ENCODE measurements around the gene PLEKHA6.
A peak's percentile ranks its signal among the peaks of the same experiment; 100 is the strongest.

PLEKHA6 gene

DNA sequence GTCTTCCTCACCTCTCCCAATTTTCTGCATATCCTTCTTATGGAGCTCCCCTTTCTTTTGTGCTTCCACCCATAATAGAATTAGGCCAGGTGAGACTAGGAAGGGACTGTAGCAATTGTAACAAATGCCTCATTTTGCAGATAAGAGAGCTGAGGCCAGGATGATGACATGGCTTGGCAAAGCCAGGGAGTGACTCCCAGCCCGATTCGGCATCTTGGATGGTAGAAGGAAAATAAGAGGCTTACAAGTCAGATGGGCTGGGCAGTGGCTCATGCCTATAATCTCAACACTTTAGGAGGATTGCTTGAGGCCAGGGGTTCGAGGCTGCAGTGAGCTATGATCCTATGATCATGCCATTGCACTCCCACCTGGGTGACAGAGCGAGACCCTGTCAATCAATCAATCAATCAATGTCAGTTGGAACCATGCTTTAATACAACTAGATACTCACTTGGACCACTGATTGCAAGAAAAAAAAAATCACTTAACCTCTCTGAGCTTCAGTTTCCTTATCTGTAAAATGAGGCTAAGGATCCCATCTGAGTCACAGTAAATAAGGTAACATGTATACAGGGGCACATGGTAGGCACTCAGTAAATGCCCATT lies 51.6 kb downstream of the PLEKHA6 start:
- no peak for DNase-seq

- DNase-seq = no peak
Measured at GRCh38 chr1:204307334-204307883, 52.3 kb downstream of the PLEKHA6 start.

DNA sequence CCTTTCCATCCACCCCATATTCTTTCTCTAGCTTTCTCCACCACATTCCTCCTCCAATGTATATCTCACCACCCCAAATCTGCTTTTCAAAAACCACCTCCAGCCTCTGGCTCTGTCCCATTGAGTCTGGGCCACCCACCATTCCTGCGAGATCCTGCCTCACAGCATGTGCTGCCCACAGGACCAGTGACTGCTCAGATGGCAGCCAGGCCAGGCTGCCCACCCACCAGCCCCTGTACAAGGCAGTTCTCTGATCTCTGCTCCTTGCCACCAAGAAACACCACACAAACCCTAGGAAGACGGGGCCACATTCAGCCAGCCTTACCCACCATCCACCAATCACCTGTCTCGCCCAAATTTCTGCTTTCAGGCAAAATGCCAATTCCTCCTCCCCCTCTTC lies 53.7 kb downstream of the PLEKHA6 start:
- no peak for DNase-seq

DNA sequence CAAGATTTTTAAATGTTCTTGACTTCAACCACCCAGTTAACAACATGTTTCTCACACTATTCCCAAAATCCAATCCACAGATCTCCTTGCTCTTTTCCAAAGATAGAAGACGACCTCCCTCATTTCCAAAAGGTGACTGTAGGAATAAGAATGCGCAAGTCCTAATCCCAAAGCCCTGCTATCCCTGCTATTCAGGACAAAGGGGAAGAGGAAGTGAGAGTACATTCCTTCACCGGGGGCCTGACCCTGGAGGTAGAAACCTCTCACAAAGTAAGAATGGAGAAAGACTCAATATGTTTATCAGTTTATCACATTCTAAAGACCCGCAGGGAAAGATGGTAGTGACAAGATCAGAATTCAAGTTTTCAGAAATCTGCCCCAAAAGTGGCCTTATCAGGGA lies 55.7 kb downstream of the PLEKHA6 start:
- DNase-seq = no peak

GRCh38 chr1:204302769-204303168 lies 57.0 kb downstream of the PLEKHA6 start:
- no peak for DNase-seq

DNA sequence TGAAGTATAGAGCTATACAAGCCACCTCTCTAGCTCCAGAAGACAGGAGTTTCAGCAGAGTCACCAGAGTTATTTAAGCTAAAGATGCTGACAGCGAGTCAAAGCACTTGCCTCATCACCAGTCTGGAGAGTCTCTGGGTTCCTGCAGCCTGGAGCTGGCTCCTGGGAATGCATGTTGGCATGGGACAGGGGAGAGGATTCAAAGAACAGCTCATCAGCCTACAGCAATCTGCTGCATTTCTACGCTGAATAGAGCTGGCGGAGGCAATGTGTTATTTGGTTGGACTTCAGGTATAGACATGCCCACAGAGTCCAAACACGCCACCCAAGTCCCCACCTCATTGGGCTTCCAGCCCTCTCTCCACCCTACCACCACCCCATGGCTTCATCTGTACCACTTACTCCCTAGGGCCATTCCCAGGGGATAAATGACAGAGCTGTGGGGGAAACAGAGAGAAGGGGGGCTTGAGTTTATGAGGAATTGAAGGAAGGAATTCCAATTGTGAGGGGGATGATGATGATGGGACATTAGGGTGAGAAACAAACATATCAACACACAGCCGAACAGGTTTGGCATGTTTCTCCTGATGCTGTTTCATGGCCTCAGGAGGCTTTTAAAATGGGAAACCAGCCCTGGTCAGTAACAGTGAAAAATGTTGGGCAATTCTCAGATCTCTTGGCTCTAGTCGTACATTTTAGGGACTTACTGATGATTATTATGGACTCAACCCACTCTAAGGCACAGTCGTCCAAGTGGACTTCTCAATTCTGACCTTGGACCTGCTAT lies 58.4 kb downstream of the PLEKHA6 start:
- DNase-seq = no peak

GRCh38 chr1:204299814-204300365 lies 59.8 kb downstream of the PLEKHA6 start:
- DNase-seq = no peak

- DNase-seq = no peak
Measured at GRCh38 chr1:204296431-204296988, 63.2 kb downstream of the PLEKHA6 start.

GRCh38 chr1:204295671-204296070 lies 64.1 kb downstream of the PLEKHA6 start:
- no peak for DNase-seq

GRCh38 chr1:204294357-204294756 lies 65.4 kb downstream of the PLEKHA6 start:
- no peak for DNase-seq

DNA sequence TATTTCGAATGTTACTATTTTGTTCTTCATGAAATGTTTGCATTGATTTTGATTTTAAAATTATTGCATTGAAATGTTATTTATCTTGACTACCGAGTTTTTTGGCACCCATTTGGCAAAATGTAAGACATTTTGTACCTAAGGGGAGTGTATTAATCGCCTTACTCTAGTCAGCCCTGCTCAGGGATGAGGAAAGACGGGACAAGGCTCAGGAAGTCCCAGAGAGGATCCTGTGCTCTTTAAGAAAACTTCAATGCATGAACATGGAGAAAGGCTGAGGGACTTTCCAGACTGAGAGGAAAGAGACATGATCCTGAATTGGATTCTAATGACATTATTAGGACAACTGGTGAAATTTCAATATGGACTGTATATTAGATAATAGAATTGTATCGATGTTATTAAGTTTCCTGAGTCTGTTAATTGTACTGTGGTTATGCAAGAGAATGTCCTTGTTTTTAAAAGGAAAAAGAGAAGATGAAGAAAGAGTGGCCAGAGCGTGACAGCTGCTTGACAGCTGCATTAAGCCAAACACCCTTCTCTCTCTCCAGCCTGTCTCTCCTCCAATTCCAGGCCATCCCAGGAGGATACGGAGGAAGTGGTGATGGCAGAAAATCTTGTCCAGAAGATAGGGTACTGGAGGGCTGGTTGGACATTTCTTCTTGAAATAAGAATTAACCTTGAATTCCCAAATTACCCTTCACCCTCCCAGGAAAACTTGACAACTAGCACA lies 66.0 kb downstream of the PLEKHA6 start:
- DNase-seq = no peak

DNA sequence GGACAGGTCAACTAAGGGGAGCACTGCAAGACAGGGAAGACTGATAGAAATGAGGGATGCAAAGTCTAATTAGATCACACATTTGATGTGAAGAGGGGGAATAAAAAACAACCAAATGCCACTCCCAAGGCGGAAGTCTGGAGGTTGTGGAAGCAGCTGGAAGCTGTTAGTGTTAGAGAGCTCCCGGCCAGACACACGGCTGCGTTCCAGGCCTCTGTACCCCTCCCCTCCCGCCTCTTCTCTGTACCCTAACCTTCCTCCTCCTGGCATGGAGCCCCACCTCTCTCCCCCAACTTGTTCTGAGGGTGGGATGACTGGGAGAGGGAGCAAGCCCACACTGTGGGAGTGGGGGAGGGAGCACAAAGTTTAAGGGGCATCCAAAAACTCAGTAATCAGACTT lies 67.0 kb downstream of the PLEKHA6 start:
- DNase-seq = no peak

DNA sequence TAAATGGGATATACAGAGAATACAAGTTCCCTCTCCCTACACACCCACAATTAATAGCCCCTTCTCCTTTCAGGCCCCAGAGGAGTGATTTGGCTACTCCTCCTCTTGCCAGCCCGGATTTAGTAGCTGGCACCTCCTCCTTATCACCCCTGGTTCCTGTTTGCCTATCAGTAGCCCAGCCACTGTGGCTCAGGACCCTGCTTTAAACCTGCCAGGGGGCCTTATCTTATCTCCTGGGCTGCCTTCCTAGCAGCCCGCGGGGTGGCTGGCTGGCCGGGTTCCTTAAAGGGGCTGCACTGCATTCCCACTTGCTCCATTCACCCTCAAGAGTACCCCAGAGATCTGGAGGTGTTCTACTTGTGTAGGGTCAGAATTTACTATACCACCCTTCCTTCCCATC lies 70.4 kb downstream of the PLEKHA6 start:
- DNase-seq = no peak

DNA sequence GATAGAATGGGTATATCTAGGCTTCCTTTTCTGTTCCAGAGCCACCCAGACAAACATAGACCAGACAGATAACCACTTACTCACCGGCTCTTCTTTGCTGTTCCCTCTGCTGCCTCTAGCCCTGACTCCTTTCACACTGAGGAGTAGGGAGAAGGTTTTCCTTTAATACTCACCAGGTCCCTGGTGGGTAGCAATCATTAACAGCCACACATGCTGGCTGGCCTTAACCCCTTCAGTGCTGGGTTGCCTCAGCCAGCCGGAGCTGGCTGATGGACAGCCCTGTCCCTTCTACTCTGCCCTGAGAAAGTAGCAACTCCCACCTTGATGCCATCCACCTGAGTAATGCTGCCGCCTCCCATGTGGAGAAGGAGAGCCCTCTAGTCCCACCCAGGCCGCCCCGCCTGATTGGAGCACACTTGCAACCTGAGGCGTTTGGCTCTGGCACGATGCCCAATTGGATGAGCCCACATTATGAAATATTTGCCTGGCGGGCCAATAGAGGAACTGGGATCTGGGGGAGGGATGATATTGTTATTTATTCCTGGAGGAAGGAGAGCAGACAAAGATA lies 71.6 kb downstream of the PLEKHA6 start:
- no peak for DNase-seq

- DNase-seq = no peak
Measured at GRCh38 chr1:204287466-204287891, 72.2 kb downstream of the PLEKHA6 start.

DNA sequence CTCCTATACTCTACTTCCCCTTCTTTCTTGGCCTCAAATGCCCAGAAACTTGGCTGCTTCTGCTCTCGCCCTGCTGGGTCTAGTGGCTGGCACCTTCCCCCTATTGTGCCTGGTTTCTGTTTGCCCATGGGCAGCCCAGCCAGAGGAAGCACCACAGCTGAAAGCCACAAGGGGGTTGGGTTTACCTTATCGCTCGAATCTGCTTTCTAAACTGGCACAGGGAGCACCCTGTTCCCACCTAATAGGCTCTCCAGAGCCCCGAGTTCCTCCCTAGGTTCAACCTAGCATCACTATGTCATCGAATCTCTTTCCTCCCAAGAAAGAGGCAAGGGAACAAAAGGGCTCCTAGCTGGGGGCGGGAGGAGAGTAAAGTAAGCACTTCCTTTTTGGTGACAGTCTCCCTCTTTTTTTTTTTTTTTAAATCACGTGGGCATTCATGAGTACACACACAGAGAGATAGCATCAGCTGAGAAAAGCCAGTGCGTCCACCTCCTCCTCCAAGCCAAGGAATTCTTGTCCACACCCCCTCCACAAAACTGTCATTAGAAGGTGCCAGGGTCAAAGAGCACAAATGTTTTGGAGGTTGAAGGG lies 72.8 kb downstream of the PLEKHA6 start:
- peak; percentile 41 for DNase-seq

- DNase-seq = no peak
Measured at GRCh38 chr1:204286315-204286714, 73.4 kb downstream of the PLEKHA6 start.

- DNase-seq = no peak
Measured at GRCh38 chr1:204285436-204286305, 74.1 kb downstream of the PLEKHA6 start.

GRCh38 chr1:204284929-204285328 lies 74.8 kb downstream of the PLEKHA6 start:
- no peak for DNase-seq

DNA sequence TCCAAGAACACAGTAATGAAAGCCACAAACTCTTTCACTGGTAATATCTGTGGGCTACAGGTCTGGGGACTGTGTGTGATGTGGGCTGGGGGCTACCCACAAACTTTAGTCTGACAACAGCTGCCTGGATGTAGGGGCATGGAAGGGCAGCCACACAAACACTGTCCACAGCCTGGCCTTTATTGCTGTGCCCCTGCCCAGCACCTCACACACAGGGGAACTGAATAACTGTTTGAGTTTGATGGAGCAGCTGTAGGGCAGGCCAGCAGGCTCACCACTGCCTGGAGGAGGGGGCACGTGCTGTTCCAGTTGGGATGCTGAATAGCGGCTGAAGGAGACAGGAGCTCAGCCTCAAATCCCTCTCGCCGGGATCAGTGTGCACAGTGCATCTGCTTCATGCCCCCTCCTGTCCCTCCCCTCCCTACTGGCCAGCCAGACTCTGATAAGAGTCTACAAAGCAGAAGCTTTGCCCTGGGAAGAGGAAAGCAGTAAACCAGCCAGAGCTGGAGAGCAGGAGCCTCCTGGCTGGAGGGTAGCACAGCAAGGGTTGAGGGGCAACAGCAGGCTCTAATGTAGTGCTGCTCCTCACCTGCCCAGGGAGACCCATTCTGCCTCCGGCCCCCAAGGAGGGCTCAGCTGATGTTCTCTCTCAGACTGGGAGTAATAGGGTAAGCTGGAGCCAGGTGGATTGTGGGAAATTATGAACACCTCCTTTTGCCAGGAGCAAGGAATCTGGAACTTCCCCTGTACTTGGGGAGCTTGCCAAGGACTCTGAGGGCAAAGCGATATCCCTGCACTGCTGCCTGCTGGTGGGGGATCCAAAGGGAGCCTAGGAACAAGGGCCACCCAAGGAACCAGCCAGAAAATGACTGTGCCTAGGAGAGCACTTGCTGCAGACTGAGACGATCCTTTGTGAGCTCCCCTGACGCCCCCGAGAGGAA lies 75.7 kb downstream of the PLEKHA6 start:
- DNase-seq = no peak
